WTC11 (cell line): ENCODE measurements around the gene LCA5.

ENCODE experiments used
- CTCF ChIP-seq: fragments of 200-600 bp; IDR thresholded peaks from 2 replicates; pipeline ENCODE4 v1.8.0; 2022; ENCODE audit warnings: antibody characterized with exemption
- ESRRA ChIP-seq: sonication (generic); formaldehyde crosslinking; IDR thresholded peaks from 2 replicates; pipeline ENCODE4 v1.8.1; 2022; ENCODE audit warnings: mild to moderate bottlenecking, missing genetic modification reagents, borderline replicate concordance
- IRF1 ChIP-seq: sonication (generic); formaldehyde crosslinking; IDR thresholded peaks from 2 replicates; pipeline ENCODE4 v1.8.0; 2023; ENCODE audit warnings: missing genetic modification reagents
- MAX ChIP-seq: sonication (generic); formaldehyde crosslinking; IDR thresholded peaks from 2 replicates; pipeline ENCODE4 v1.8.0; 2022; ENCODE audit warnings: mild to moderate bottlenecking, missing genetic modification reagents
- NFATC4 ChIP-seq: fragments of 250-450 bp; sonication (Bioruptor Pico); IDR thresholded peaks from 2 replicates; pipeline ENCODE4 v1.9.0; 2021; ENCODE audit warnings: mild to moderate bottlenecking
- PRDM15 ChIP-seq: sonication (generic); formaldehyde crosslinking; IDR thresholded peaks from 2 replicates; pipeline ENCODE4 v1.8.0; 2022; ENCODE audit warnings: missing genetic modification reagents
- TP53 ChIP-seq: sonication (generic); formaldehyde crosslinking; IDR thresholded peaks from 2 replicates; pipeline ENCODE4 v1.8.1; 2023; ENCODE audit warnings: mild to moderate bottlenecking, missing genetic modification reagents
- ZNF121 ChIP-seq: sonication (generic); formaldehyde crosslinking; IDR thresholded peaks from 2 replicates; pipeline ENCODE4 v1.8.0; 2023; ENCODE audit warnings: missing genetic modification reagents

GRCh38 chr6:79470728-79471127 lies 66.5 kb downstream of the LCA5 start:
- TF ChIP-seq TP53 (CRISPR knock-in tag) (no peak), PRDM15 (no peak), CTCF (no peak), NFATC4 (CRISPR knock-in tag) (no peak), MAX (CRISPR knock-in tag) (no peak), IRF1 (CRISPR knock-in tag) (no peak), ESRRA (CRISPR knock-in tag) (no peak), ZNF121 (CRISPR knock-in tag) (no peak)
